ENCODE results near the gene SMAD6.
"Not testable (repeated sequence)": the region's sequence is repeated elsewhere in the genome, so short reads cannot be mapped to it uniquely, and the experiment has no call there.

DNA sequence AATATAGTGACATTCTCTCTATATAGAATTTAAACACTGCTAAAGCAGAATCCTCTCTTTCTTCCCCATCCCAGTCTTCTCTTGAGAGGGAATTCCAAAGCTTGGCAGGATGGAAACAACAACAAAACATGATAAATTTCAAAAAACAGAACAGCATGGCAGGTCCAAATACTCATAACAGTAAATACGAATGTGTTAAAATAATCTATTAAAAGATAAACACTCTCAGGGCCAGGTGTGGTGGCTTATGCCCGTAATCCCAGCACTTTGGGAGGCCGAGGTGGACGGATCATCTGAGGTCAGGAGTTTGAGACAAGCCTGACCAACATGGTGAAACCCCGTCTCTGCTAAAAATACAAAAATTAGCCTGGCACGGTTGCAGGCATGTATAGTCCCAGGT, 56.2 kb downstream of the SMAD6 start:
- TF ChIP-seq EZH2 (IDR thresholded peaks at IDR 0.05; ENCODE audit: borderline replicate concordance, insufficient read depth, low read length, poor library complexity, severe bottlenecking); SMC3 (conservative IDR thresholded peaks at IDR 0.05; ENCODE audit: poor library complexity); MXI1 (conservative IDR thresholded peaks at IDR 0.05; ENCODE audit: poor library complexity, severe bottlenecking): not testable (repeated sequence)
- TF ChIP-seq, protein P1, sequence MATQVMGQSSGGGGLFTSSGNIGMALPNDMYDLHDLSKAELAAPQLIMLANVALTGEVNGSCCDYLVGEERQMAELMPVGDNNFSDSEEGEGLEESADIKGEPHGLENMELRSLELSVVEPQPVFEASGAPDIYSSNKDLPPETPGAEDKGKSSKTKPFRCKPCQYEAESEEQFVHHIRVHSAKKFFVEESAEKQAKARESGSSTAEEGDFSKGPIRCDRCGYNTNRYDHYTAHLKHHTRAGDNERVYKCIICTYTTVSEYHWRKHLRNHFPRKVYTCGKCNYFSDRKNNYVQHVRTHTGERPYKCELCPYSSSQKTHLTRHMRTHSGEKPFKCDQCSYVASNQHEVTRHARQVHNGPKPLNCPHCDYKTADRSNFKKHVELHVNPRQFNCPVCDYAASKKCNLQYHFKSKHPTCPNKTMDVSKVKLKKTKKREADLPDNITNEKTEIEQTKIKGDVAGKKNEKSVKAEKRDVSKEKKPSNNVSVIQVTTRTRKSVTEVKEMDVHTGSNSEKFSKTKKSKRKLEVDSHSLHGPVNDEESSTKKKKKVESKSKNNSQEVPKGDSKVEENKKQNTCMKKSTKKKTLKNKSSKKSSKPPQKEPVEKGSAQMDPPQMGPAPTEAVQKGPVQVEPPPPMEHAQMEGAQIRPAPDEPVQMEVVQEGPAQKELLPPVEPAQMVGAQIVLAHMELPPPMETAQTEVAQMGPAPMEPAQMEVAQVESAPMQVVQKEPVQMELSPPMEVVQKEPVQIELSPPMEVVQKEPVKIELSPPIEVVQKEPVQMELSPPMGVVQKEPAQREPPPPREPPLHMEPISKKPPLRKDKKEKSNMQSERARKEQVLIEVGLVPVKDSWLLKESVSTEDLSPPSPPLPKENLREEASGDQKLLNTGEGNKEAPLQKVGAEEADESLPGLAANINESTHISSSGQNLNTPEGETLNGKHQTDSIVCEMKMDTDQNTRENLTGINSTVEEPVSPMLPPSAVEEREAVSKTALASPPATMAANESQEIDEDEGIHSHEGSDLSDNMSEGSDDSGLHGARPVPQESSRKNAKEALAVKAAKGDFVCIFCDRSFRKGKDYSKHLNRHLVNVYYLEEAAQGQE (IDR thresholded peaks at IDR 0.05; ENCODE audit: borderline replicate concordance): not testable (repeated sequence)
- TF ChIP-seq, protein P2, sequence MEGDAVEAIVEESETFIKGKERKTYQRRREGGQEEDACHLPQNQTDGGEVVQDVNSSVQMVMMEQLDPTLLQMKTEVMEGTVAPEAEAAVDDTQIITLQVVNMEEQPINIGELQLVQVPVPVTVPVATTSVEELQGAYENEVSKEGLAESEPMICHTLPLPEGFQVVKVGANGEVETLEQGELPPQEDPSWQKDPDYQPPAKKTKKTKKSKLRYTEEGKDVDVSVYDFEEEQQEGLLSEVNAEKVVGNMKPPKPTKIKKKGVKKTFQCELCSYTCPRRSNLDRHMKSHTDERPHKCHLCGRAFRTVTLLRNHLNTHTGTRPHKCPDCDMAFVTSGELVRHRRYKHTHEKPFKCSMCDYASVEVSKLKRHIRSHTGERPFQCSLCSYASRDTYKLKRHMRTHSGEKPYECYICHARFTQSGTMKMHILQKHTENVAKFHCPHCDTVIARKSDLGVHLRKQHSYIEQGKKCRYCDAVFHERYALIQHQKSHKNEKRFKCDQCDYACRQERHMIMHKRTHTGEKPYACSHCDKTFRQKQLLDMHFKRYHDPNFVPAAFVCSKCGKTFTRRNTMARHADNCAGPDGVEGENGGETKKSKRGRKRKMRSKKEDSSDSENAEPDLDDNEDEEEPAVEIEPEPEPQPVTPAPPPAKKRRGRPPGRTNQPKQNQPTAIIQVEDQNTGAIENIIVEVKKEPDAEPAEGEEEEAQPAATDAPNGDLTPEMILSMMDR (IDR thresholded peaks at IDR 0.05; ENCODE audit: poor library complexity, severe bottlenecking): not testable (repeated sequence)

All from neural cell (in vitro differentiated cells).